ENCODE data around the gene CEP104. TPM values are rescaled to one million over a fixed set of nuclear protein-coding genes. Genes with fewer than 3 reads are reported as not detected.

Gene CEP104
- total RNA-seq, 1 experiment from 2014 or later, result 44.1 TPM

GRCh38 chr1:3842912-3843311 is 14.1 kb downstream of the CEP104 start:
- H4K20me1 ChIP-seq (ENCODE audit: insufficient read depth), result no peaks in the 10 kb centered on the region

GRCh38 chr1:3841491-3841890 is 15.5 kb downstream of the CEP104 start:
- no peaks in the 10 kb centered on the region for H3K9me2 ChIP-seq (ENCODE audit: insufficient read depth)
- no peak overlapping the region for H2AFZ ChIP-seq (ENCODE audit: low read depth, low read length, poor library complexity, severe bottlenecking)
- no peak overlapping the region for H3K4me3 ChIP-seq (replicated peaks in 1 of 2; ENCODE audit: low read depth in 1 of 2, low read length in 2 of 2)
- ATAC-seq, result no peak
- POLR2A ChIA-PET, result no interaction called here
- no peak overlapping the region for H3K4me2 ChIP-seq (ENCODE audit: low read length)
- TF ChIP-seq YY1 (IDR thresholded peaks at IDR 0.05; ENCODE audit: extremely low read depth, insufficient replicate concordance, low read depth, low read length) (no peak), SIN3A (IDR thresholded peaks at IDR 0.05; ENCODE audit: low read depth) (no peak), ATF3 (IDR thresholded peaks at IDR 0.05) (no peak), POLR2AphosphoS5 (IDR thresholded peaks at IDR 0.05; ENCODE audit: low read depth, low read length) (no peak), EZH2phosphoT487 (IDR thresholded peaks at IDR 0.05; ENCODE audit: borderline replicate concordance) (no peak)
- no peaks in the 10 kb centered on the region for H3K79me2 ChIP-seq (ENCODE audit: insufficient read depth, low read length)
- DNase-seq (ENCODE audit: low read depth, low spot score), result no peak
- no peak overlapping the region for H3K9ac ChIP-seq (ENCODE audit: low read length)
- peaks cover 3 to 5% of the 10 kb centered on the region in 2 experiments; a peak in 2 of 4 replicates for H3K36me3 ChIP-seq (ENCODE audit: control insufficient read depth in 1 of 2, insufficient read depth in 2 of 2, low read length in 2 of 2)
- H4K20me1 ChIP-seq (ENCODE audit: insufficient read depth), result no peaks in the 10 kb centered on the region
- RAD21 ChIA-PET (ENCODE audit: low non-redundant PET in 1 of 2, low total read pairs in 2 of 2, uncharacterized antibody in 2 of 2, unreplicated experiment in 2 of 2), result no interaction called here
- no peaks in the 10 kb centered on the region for H3K4me1 ChIP-seq (ENCODE audit: control insufficient read depth in 1 of 2, insufficient read depth in 2 of 2, low read length in 2 of 2)
- intact Hi-C loops (cut with micrococcal nuclease), result no loop called here
- CTCF ChIA-PET, result no interaction called here
- no peaks in the 10 kb centered on the region for H3K9me3 ChIP-seq (ENCODE audit: control insufficient read depth in 1 of 2, insufficient read depth in 1 of 2, low read depth in 1 of 2, low read length in 2 of 2)
- H3K27ac ChIP-seq (ENCODE audit: low read depth, low read length), result no peak overlapping the region
- no TSS peak for BruUV-seq (replicated peaks)
- no peaks in the 10 kb centered on the region for H3K27me3 ChIP-seq (ENCODE audit: insufficient read depth, low read length)

More at GRCh38 chr1:3842912-3843311, 14.1 kb downstream of the CEP104 start:
- no peak overlapping the region for H3K4me3 ChIP-seq (replicated peaks in 1 of 2; ENCODE audit: low read depth in 1 of 2, low read length in 2 of 2)
- H3K9me2 ChIP-seq (ENCODE audit: insufficient read depth), result no peaks in the 10 kb centered on the region
- H3K27ac ChIP-seq (ENCODE audit: low read depth, low read length), result no peak overlapping the region
- ChIA-PET CTCF (no interaction called here), RAD21 (ENCODE audit: low non-redundant PET in 1 of 2, low total read pairs in 2 of 2, uncharacterized antibody in 2 of 2, unreplicated experiment in 2 of 2) (no interaction called here), POLR2A (no interaction called here)
- no peak for TF ChIP-seq JUND (IDR thresholded peaks at IDR 0.05)
- TF ChIP-seq TCF7L2 (IDR thresholded peaks at IDR 0.05; ENCODE audit: borderline replicate concordance, extremely low read depth, insufficient read depth, insufficient read length), result no peak
- TF ChIP-seq EGR1 (IDR thresholded peaks at IDR 0.05; ENCODE audit: low read depth), result no peak
- TF ChIP-seq SIN3A (IDR thresholded peaks at IDR 0.05; ENCODE audit: low read depth), result no peak
- TF ChIP-seq POLR2A (IDR thresholded peaks at IDR 0.05; ENCODE audit: borderline replicate concordance, extremely low read depth, insufficient read depth, insufficient read length), result no peak
- no peak for TF ChIP-seq FOSL1 (IDR thresholded peaks at IDR 0.05; ENCODE audit: low read depth)
- no peak for TF ChIP-seq ZBTB33 (IDR thresholded peaks at IDR 0.05; ENCODE audit: extremely low read depth, insufficient replicate concordance, low read length)
- no peak for TF ChIP-seq CEBPB (IDR thresholded peaks at IDR 0.05; ENCODE audit: low read depth)
- TF ChIP-seq POLR2AphosphoS5 (IDR thresholded peaks at IDR 0.05; ENCODE audit: low read depth, low read length), result no peak
- no TSS peak for BruUV-seq (replicated peaks)
- H3K36me3 ChIP-seq (ENCODE audit: control insufficient read depth in 1 of 2, insufficient read depth in 2 of 2, low read length in 2 of 2), result peaks cover 0 to 5% of the 10 kb centered on the region in 2 experiments; a peak in 3 of 4 replicates
- no peak for ATAC-seq
- H3K9ac ChIP-seq (ENCODE audit: low read length), result no peak overlapping the region
- no peaks in the 10 kb centered on the region for H3K79me2 ChIP-seq (ENCODE audit: insufficient read depth, low read length)
- H3K4me2 ChIP-seq (ENCODE audit: low read length), result no peak overlapping the region
- no peaks in the 10 kb centered on the region for H3K4me1 ChIP-seq (ENCODE audit: control insufficient read depth in 1 of 2, insufficient read depth in 2 of 2, low read length in 2 of 2)
- intact Hi-C loops (cut with micrococcal nuclease), result no loop called here
- H3K27me3 ChIP-seq (ENCODE audit: insufficient read depth, low read length), result no peaks in the 10 kb centered on the region
- H2AFZ ChIP-seq (ENCODE audit: low read depth, low read length, poor library complexity, severe bottlenecking), result no peak overlapping the region
- DNase-seq (ENCODE audit: low read depth, low spot score), result no peak
- no peaks in the 10 kb centered on the region for H3K9me3 ChIP-seq (ENCODE audit: control insufficient read depth in 1 of 2, insufficient read depth in 1 of 2, low read depth in 1 of 2, low read length in 2 of 2)

Data from HCT116 (cell line).